GM19043 (cell line): ENCODE measurements around the gene ZFAND2B.

Experiments used
- ATAC-seq: cut with Tn5 transposase; IDR thresholded peaks from one replicate; pipeline ENCODE4 v1.9.1; 2021; ENCODE audit warnings: low read depth; ENCODE audit not compliant: unreplicated experiment

ZFAND2B gene, protein sequence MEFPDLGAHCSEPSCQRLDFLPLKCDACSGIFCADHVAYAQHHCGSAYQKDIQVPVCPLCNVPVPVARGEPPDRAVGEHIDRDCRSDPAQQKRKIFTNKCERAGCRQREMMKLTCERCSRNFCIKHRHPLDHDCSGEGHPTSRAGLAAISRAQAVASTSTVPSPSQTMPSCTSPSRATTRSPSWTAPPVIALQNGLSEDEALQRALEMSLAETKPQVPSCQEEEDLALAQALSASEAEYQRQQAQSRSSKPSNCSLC

DNA sequence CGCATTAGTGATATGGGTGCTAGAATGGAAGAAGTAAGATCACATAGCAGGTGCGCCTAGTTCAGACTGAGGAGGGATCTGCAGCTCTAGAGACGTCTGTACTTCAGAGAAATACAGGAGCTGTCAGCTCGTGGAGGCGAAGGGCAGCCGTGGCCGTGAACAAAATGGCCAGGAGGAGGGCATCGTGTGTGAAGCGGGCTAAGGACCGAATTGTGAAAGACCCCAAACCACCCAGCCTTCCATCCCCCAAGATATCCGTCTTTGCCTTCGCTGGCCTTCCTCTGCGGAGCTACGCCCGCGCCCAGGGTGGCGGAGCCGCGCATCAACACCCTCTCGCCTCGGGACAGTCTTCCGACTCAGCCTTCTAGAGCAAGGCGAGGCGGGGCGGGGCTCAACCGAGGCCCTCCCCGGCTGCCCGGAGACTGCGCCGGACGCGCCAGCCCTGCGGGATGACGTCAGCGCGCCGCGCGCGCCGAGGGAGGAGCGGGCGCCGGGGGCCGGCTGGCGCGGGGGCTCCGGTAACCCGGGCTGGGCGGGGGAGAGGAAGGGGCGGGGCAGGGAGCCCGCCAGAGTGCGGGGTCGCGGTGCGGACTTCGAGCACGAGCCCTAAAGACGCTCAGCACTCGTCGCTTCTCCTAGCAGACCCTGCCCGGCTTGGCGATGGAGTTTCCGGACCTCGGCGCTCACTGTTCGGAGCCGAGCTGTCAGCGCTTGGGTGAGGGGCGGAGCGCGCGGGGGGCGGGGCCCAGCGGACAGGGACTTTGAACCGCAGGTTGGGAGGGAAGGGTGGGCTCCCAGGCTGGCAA, at the start of gene ZFAND2B:
Gene ZFAND2B (plus strand): TSS at position 455 of the 806 bp plus-strand sequence. CDS start 206 bp downstream, at position 661.
- peak; percentile 97 for ATAC-seq

DNA sequence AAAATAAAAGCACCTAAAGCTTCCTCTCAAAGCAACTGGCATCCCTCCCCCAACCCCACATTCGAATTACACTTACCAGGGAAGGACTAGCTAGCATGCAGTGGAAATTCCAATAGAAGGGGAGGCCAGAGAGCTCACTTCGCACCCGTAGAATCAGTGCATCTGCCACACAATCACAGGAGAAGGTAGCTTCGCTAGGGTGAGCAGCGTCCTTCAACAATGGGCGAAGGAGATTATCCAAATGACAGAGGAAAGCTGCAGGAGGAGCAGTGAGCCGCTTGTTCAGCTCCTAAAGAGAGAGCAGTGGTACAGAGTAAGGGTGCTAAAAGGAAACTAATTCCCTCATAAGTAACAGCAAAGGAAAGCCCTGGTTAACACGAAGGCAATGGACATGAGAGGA, 49.2 kb upstream of the ZFAND2B start:
- ATAC-seq = no peak

DNA sequence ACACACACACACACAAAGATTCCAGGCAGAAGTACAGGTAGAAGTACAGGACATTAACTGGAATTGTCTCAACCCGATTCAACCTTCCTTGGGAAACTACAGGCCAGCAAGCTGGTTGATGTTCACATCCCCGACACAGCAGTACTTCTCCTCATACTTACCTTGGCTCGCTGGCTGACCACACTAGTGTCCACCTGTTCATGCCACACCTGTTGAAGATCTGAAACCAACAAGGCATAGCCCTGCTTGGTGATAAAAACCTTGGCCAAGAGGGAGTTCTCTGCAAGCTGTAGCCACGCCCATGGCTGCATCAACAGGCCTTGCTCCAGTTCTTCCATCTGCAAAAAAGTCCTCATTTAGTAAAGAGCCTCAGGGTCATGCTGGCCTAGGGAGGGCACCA, 48.6 kb upstream of the ZFAND2B start:
- no peak for ATAC-seq

DNA sequence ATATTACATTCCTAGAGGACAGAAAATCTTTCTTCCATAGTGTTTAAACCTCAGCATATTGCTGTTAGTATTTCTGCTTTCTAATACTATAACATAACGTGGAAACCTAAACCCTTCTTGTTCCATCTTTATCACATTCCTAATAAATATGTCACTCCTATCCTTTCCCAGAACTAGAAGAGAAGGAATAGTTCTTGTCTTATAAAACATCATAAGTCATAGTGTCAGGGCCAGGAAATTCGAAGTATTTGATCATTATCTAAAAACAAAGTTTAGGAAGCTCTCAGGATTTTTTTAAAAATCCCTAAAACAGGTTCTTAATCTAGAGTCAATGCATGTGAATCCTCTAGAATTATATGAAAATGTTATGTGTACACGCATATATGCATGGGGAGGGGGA, 48.0 kb upstream of the ZFAND2B start:
- no peak for ATAC-seq

DNA sequence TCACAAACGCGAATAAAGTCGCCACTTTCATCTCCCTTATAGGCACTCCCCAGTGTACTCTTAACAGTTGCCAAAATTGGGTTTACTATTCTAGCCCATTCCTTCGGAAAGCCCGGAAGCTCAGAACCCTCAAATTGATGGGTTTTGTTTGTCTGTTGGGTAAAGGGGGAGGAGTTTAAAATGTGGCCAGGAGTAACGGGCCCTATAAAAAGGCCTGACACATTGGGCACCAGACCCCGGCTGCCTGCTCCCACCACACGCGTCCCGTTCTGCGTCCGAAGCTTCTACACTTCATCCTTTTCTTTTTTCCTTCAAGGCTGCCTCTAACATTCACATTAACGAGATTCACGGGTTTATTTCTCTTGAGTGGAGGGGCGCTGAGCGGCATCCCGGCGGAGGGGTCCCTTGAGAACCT, 46.8 kb upstream of the ZFAND2B start:
- ATAC-seq = peak; percentile 2

DNA sequence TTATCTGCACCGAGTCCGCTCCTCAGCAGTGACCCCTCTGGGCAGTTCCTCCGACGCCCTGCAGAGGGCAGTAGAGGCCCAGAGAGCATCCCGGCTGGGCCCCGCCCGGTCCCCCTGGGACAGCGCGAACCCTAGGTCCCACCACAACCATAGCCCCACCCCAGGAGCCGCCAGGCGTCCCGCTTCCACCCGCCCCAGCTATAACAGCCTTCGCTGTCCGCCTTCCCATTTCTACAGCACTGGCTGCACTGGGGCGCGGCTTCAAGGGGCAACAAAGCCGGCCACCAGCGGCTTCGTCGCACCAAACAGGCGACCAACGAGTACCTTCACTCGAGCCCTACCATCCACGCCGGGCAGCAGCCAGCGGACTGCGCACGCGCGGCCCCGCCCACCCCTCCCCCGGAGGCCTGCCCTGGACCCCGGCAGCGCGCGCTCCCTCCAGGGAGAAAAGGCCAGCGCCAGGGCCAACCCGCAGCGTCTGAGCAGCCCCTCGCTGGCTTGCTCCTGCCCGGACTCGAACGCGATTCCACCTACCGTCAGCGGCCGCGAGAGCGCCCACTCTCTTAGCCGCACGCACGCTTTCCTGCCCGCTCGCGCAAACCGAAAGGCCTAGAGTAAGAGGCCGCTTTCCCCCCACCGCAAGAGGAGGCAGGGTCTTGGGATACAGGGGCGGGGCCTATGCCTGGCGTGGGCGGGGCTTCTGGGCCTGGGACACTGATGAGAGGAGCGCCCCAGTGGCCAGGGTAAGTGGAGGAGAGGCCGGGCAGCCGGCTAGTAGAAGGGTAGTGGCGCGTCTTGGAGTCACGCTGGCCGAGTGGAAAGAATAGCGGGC, 46.2 kb upstream of the ZFAND2B start, which contains the start of gene NHEJ1:
Gene NHEJ1 (minus strand): TSS at position 630 of the 832 bp plus-strand sequence. CDS start 2,453 bp downstream, outside the sequence.
- ATAC-seq = peak; percentile 81

DNA sequence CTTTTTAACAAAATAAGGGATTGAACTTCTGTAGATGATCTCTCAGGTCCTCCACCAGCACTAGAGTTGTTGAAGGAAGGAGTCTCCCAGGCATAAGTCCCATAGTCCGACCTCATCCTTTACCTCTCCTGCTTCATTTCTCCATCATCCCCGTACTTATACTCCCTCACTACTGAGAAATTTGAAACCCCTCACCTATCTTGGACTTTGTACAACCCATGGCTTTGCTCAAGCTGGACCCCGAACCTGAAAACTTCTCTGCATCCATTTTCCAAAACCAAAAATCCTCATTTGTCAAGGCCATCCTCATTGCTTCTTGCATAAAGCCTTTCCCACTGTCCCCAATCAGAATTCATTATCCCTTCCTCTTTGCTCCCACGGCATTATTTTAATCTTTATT, 45.5 kb upstream of the ZFAND2B start:
- ATAC-seq = no peak

DNA sequence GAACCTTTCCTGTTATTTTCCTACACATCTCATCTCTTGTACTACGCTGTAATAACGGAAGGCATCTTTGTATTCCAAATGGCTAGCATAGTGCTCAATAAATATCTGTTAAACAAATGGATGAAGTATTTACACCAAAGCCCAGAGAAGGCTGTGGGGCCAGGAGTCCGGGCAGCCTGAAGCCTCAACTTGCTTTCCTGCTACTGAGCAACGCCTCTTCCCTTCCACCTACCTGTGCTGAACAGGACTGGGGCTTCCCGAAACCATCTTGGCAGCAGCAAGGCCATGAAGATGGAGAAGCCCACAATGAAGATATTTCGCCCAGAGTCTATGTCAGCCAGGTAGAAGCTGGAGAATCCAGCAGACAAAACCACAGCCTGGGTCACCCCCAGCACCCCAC, 43.4 kb upstream of the ZFAND2B start:
- ATAC-seq = no peak

DNA sequence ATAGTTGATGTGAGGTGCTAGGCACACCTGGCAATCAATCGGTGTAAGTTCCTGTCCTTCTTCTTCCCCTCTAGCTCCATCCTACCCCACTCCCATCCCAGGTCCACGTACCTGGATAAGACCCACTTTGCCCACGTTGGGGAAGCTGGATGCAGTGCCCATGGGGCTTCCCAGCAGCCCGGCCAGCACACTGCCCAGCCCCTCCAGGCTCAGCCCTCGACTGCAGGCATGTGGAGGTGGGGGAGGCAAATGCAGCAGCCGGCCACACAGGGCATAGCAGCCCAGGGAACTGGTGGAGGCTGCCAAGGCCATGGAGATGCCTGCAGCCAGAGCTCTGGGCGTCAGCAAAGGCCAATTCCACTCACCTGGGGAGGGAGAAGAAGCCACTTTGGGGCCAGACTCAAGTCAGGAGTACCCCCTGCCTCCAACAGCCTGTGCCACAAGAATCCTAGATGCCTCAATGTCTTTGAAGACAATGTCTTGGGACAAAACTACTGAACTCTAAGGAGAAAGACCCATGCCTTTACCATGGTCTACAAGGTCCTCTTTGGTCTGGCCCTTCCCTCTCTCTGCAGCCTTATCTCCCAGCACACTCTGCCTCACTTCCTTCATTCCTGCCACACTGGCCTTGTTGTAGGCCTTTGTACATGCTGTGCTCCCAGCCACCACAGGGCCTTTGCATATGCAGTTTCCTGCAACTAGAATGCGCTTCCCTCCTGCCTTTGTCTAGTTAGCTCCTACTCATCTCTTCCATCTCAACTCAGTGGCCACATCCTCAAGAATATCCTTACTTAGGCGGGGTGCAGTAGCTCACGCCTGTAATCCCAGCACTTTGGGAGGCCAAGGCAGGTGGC, 41.3 kb upstream of the ZFAND2B start:
- no peak for ATAC-seq

DNA sequence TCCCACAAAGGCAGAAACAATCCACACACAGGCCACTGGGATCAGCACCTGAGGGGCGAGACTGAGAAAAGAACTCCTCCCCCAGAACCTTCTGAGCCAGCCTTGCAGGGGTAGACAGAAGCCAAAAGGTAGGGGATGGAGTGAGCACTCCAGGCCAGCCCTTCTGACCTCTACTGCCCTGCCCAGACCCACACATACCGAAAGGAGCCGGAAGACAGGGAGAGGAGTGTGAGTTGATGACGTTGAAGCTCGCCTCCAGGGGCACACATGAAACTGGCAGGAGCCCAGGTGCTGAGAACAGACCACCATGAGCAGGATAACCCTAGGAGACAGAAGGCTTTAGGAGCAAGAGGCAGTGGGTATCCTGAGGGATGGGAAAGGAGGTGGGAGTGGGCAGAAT, 38.6 kb upstream of the ZFAND2B start:
- no peak for ATAC-seq

DNA sequence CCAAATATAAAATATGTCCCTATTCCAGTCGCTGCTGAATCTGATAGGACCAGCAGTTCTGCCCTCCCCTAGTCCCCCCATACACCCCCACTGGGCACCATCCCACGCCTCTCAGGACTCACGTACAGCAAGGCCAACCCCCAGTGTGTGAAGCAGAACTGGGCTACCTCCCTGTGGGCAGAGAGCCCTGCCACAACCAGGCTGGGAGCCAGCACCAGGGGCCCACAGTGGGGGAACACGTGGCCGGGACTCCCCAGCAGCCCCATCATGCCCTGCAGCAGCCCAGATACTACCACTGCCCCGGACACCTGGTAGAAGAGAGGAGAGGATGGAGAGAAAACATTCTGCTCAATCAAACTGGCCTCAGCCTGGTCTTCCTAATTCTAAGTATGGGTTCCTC, 38.1 kb upstream of the ZFAND2B start:
- ATAC-seq = no peak

DNA sequence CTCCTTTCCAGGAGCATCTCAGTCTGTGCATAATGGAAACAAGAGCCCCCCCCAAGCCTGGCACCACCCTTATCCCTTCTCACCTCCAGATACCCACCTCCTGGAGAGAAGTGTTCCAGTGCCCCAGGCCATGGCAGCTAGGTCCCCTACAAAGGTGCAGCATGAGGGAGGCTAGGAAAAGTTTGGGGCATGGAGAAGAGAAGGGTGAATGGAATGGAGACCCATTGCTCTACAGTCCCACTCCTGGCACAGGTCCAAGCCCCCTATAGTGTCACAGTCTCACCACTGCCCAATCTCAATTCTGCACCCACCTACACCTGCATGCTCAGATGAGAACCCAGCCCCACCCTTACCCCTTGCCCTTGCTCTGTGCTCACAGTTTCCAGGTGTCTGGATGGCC, 37.6 kb upstream of the ZFAND2B start:
- no peak for ATAC-seq

DNA sequence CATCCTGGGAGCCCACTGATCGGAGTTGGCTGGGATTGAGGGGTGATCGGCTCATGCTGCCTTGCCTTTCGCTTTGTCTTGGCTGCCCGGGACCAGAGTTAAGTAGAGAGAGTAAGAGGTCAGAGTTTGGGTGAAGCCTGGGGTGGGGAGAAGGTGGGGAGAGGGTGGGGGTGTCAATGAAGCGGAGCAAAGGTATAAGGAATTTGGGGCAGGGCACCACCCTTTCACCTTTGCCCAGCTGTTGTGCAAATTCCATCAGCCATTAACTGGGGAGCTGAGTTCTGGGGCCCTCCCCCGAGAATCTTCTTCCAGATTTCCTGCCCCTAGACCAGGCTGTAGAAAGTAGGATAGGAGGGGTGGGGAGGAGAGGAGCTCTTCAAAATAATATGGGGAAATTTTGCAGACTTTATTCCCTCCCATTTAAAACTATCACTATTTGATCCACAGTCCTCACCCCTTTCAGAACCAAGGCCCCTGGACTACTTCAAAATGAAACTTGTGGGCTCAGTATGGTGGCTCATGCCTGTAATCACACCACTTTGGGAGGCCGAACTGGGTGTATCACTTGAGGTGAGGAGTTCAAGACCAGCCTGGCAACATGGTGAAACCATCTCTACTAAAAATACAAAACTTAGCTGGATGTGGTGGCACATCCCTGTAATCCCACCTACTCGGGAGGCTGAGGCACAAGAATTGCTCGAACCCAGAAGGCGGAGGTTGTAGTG, 36.5 kb upstream of the ZFAND2B start, which contains the start of gene SLC23A3:
Gene SLC23A3 (minus strand): TSS at position 100 of the 725 bp plus-strand sequence. CDS start 45 bp downstream, at position 55.
- ATAC-seq = no peak

DNA sequence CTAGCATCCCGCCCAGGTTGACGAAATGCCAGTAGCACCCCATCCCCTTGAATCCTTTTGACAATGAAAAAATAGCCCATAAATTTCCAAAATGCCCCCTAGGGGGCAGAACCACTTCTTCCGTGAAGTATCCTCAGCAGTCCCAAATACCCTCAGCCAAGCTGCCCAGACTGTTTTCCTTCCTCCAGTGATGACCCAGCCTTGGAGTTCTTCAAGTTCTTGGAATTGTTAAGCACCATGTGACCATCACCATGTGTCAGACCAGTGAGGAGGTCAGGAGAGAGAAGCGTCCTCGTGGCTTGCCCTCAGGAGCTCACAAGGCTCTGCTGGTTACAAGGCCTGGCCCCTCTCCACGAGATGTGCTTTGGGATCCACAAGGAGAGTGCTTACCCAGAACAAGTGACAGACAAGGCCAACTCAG, 35.3 kb upstream of the ZFAND2B start:
- ATAC-seq = no peak

DNA sequence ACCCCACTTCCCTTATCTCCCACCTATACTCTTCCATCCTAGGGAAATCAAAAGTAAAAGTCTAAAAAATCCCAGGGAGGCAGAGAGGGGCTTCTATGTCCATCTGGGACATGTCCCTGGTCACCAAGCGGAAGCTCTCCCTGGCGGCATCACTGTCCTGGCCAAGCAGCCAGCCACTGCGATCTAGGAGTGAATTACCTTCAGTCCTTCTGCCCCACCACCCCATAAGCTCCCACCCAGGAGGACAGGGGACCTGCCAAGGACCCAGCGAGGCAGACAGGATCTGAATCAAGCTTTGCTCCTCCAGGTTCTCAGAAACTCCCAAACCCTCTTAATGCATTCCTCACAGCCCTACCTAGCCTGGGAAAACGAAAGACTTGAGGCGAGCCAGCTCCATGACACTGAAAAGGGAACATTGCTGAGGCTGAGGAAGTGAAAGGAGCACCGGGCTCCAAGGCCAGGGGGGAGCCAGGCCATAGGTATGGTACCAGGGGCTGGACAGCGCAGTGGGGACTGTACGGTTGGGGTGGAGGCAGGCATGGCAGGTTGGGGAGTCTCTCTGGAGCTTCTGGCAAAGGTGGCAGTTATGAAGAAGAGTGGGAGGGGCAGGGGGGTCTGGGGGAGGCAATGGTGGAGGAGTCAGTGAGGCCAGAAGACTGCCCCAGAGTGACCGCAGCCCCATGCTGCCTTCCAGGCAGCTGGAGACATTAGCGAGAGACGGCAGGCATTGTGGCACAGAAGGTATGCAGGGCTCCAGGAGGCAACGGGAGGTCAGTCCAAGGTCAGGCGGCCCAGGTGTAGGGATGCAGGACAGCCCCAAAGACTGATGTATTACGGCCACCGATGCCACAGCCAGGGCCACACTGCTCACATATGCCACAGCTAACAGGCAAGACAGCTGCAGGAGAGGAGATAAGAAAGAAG, 34.1 kb upstream of the ZFAND2B start:
- ATAC-seq = no peak

DNA sequence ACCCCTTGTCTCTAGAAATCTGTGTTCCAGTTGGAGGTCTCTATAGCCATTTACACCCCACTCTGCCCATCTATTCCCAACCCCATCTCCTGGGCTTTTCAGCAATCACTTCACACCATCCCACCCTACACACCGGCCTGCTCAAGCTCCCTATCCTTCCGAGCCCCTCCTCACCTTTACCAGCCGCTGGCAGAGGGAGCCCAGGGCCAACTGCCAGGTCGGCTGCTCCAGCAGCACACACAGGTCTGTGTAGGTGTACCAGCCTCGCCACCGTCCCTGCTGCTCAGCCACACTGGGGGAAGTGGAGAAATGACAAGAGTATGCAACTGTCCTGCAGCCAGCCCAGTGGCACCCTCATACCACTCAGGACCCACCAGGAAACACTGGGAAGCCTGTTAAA, 33.4 kb upstream of the ZFAND2B start:
- no peak for ATAC-seq

DNA sequence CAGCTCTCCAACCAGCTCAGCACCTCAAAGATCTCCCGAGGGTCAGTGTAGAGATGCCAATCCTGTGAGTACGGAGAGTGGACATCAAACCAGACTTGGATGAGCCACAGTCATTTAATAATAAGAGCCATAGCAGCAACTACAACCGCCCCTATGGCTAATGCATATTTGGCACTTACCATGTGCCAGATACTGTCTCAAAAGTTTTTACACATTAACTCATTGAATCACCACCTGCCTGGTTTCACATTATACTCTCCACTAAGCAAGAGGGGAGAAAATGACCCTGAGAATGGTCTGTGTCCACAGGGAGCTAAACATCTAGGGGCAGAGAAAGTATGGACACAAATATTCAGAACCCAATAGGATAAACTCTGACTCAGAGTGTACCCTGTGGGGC, 32.4 kb upstream of the ZFAND2B start:
- ATAC-seq = no peak

DNA sequence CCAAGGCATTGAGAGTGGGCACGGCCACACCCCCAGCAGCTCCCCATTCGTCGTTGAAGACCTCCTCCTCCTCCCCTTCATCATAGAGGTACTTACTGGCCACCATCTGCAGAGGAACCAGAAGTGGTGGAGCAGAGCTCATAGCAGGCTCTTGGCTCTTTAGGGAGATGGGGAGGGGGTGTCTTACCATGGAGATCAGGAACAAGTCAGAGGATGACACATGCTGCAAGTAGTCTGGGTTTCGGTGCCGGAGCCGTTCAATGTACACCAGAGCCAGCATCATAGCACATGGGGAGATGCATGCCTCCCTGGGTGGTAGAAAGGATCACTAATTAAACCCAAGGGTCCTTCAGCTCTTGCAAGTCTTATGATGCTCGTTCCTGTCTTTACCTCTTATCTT, 31.8 kb upstream of the ZFAND2B start:
- no peak for ATAC-seq
